HepG2 (cell line): ENCODE measurements around the gene CDK5RAP2. TPM values are rescaled to one million over a fixed set of nuclear protein-coding genes. Genes with fewer than 3 reads are reported as not detected.

Experiments
- AGO1 ChIP-seq: fragments of 200-400 bp; formaldehyde crosslinking; IDR thresholded peaks from 2 replicates; pipeline ENCODE4 v1.6.1; 2017; ENCODE audit warnings: mild to moderate bottlenecking, low read depth, low read length, moderate library complexity; ENCODE audit not compliant: poor library complexity, severe bottlenecking
- FOXM1 ChIP-seq: sonication (generic); formaldehyde crosslinking; IDR thresholded peaks from 2 replicates; pipeline ENCODE4 v1.5.0; 2020; ENCODE audit warnings: missing genetic modification reagents
- GABPA ChIP-seq, 2 experiments: IDR thresholded peaks; 2 replicates each; pipeline ENCODE4 v1.6.1; 2011 to 2016; ENCODE audit warnings: low read depth in 2 of 2, low read length in 1 of 2, missing biosample characterization in 1 of 2, missing genetic modification characterization in 1 of 2
- GPN1 ChIP-seq: sonication (generic); formaldehyde crosslinking; IDR thresholded peaks from 2 replicates; pipeline ENCODE4 v1.5.1; 2020; ENCODE audit warnings: missing genetic modification reagents, borderline replicate concordance
- HHEX ChIP-seq: IDR thresholded peaks from 2 replicates; pipeline ENCODE4 v1.6.1; 2016; ENCODE audit warnings: control low read depth
- IRF9 ChIP-seq: sonication (generic); formaldehyde crosslinking; IDR thresholded peaks from 2 replicates; pipeline ENCODE4 v1.8.0; 2022; ENCODE audit warnings: missing genetic modification reagents, mild to moderate bottlenecking, borderline replicate concordance
- JDP2 ChIP-seq: sonication (generic); formaldehyde crosslinking; IDR thresholded peaks from 2 replicates; pipeline ENCODE4 v1.8.1; 2022; ENCODE audit warnings: missing genetic modification reagents, borderline replicate concordance
- KDM4B ChIP-seq: sonication (generic); formaldehyde crosslinking; IDR thresholded peaks from 2 replicates; pipeline ENCODE4 v1.4.0; 2020; ENCODE audit warnings: missing genetic modification reagents
- KLF11 ChIP-seq: IDR thresholded peaks from 2 replicates; pipeline ENCODE4 v1.6.1; 2016; ENCODE audit warnings: missing compliant biosample characterization
- MTF1 ChIP-seq: sonication (generic); formaldehyde crosslinking; IDR thresholded peaks from 2 replicates; pipeline ENCODE4 v1.5.0; 2020; ENCODE audit warnings: missing genetic modification reagents
- MZF1 ChIP-seq: sonication (generic); formaldehyde crosslinking; IDR thresholded peaks from 2 replicates; pipeline ENCODE4 v1.8.1; 2023; ENCODE audit warnings: mild to moderate bottlenecking, missing genetic modification reagents, borderline replicate concordance
- SAFB2 ChIP-seq: sonication (generic); formaldehyde crosslinking; IDR thresholded peaks from 2 replicates; pipeline ENCODE4 v1.5.1; 2020; ENCODE audit warnings: missing genetic modification reagents, low read depth, mild to moderate bottlenecking, borderline replicate concordance
- SCMH1 ChIP-seq: sonication (generic); formaldehyde crosslinking; IDR thresholded peaks from 2 replicates; pipeline ENCODE4 v1.9.0; 2021; ENCODE audit warnings: missing genetic modification reagents, mild to moderate bottlenecking, borderline replicate concordance
- SUZ12 ChIP-seq: fragments of 150-350 bp; IDR thresholded peaks from 2 replicates; pipeline ENCODE4 v1.6.1; 2014; ENCODE audit warnings: low read depth, low read length
- TEAD2 ChIP-seq: sonication (generic); formaldehyde crosslinking; IDR thresholded peaks from 2 replicates; pipeline ENCODE4 v1.9.0; 2021; ENCODE audit warnings: missing genetic modification reagents
- ZBTB7B ChIP-seq: sonication (generic); formaldehyde crosslinking; IDR thresholded peaks from 2 replicates; pipeline ENCODE4 v1.4.0; 2020; ENCODE audit warnings: missing genetic modification reagents
- ZBTB8A ChIP-seq: sonication (generic); formaldehyde crosslinking; IDR thresholded peaks from 2 replicates; pipeline ENCODE4 v1.4.0; 2020; ENCODE audit warnings: mild to moderate bottlenecking, low read depth, missing genetic modification reagents, borderline replicate concordance
- ZFP36L2 ChIP-seq: sonication (generic); formaldehyde crosslinking; IDR thresholded peaks from 2 replicates; pipeline ENCODE4 v1.4.0; 2020; ENCODE audit warnings: missing genetic modification reagents
- ZNF180 ChIP-seq: sonication (generic); formaldehyde crosslinking; IDR thresholded peaks from 2 replicates; pipeline ENCODE4 v1.4.0; 2020; ENCODE audit warnings: low read depth, missing genetic modification reagents, borderline replicate concordance
- ZNF44 ChIP-seq: sonication (generic); formaldehyde crosslinking; IDR thresholded peaks from 2 replicates; pipeline ENCODE4 v1.5.1; 2020; ENCODE audit warnings: mild to moderate bottlenecking, missing genetic modification reagents
- ZNF546 ChIP-seq: sonication (generic); formaldehyde crosslinking; conservative IDR thresholded peaks from 2 replicates; pipeline ENCODE4 v1.8.1; 2023; ENCODE audit warnings: mild to moderate bottlenecking, missing genetic modification reagents
- ZNF570 ChIP-seq: sonication (generic); formaldehyde crosslinking; IDR thresholded peaks from 2 replicates; pipeline ENCODE4 v1.4.0; 2020; ENCODE audit warnings: mild to moderate bottlenecking, missing genetic modification reagents, borderline replicate concordance
- ZNF576 ChIP-seq: sonication (generic); formaldehyde crosslinking; IDR thresholded peaks from 2 replicates; pipeline ENCODE4 v1.4.0; 2020; ENCODE audit warnings: mild to moderate bottlenecking, missing genetic modification reagents
- ZNF644 ChIP-seq: IDR thresholded peaks from 2 replicates; pipeline ENCODE4 v1.6.1; 2016; ENCODE audit warnings: low read depth
- ZNF674 ChIP-seq: sonication (generic); formaldehyde crosslinking; IDR thresholded peaks from 2 replicates; pipeline ENCODE4 v1.5.0; 2020; ENCODE audit warnings: low read depth, mild to moderate bottlenecking, missing genetic modification reagents
- polyA plus RNA-seq, 8 experiments: library from polyadenylated mRNA; depleted of rRNA in 3 of 8; stranded (reverse) in 7 of 8; unstranded in 1 of 8; fragments of >200 nt; fragmentation: Illumina TruSeq in 4 of 8; extraction: Trizol in 4 of 8; gene quantifications; 2 replicates each; pipeline versions ENCODE4 v1.2.1 to v1.2.3, GENCODE V29; 2011 to 2016; ENCODE audit warnings: low read depth in 4 of 8, missing spikeins in 1 of 8, mixed read lengths in 1 of 8; ENCODE audit not compliant: insufficient read depth in 1 of 8
- total RNA-seq, 5 experiments: library from RNA; depleted of rRNA; stranded (reverse); fragments of >200 nt; fragmentation: Illumina TruSeq; extraction: Trizol; gene quantifications; 2 replicates each; pipeline ENCODE4 v1.2.3, GENCODE V29; 2016; ENCODE audit warnings: low read depth in 1 of 5
- TF ChIP-seq, protein P1 (sequence below): sonication (generic); formaldehyde crosslinking; IDR thresholded peaks from 2 replicates; pipeline ENCODE4 v1.8.0; 2022; ENCODE audit warnings: mild to moderate bottlenecking, missing genetic modification reagents, moderate library complexity
- TF ChIP-seq, protein P2 (sequence below): sonication (generic); formaldehyde crosslinking; IDR thresholded peaks from 2 replicates; pipeline ENCODE4 v1.4.0; 2020; ENCODE audit warnings: missing genetic modification reagents
- TF ChIP-seq, protein P3 (sequence below): IDR thresholded peaks from 2 replicates; pipeline ENCODE4 v1.6.1; 2016; ENCODE audit warnings: missing genetic modification reagents, missing compliant biosample characterization

Gene CDK5RAP2
- total and polyA plus RNA-seq, 2 of the 13 experiments (the other 11 are each of a cell fraction or from before 2014, with no cell fraction given) = 31.8 to 42.2 TPM

- TF ChIP-seq FOXM1 = no peak
- TF ChIP-seq ZNF570 (CRISPR knock-in tag) = no peak; the same call in 1 of the 2 replicates
- peak; percentile 71 for TF ChIP-seq GABPA (IDR thresholded peaks at IDR 0.05; ENCODE audit: low read depth, low read length)
- TF ChIP-seq GABPA (CRISPR knock-in tag; IDR thresholded peaks at IDR 0.05; ENCODE audit: low read depth) = peak; percentile 93
- TF ChIP-seq, protein P1, sequence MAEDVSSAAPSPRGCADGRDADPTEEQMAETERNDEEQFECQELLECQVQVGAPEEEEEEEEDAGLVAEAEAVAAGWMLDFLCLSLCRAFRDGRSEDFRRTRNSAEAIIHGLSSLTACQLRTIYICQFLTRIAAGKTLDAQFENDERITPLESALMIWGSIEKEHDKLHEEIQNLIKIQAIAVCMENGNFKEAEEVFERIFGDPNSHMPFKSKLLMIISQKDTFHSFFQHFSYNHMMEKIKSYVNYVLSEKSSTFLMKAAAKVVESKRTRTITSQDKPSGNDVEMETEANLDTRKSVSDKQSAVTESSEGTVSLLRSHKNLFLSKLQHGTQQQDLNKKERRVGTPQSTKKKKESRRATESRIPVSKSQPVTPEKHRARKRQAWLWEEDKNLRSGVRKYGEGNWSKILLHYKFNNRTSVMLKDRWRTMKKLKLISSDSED (CRISPR knock-in tag) = no peak
- no peak for TF ChIP-seq ZBTB8A (CRISPR knock-in tag)
- TF ChIP-seq ZNF44 (CRISPR knock-in tag) = no peak
- no peak for TF ChIP-seq AGO1
- TF ChIP-seq KLF11 (CRISPR knock-in tag) = no peak
- TF ChIP-seq MTF1 (CRISPR knock-in tag) = no peak
- TF ChIP-seq, protein P2, sequence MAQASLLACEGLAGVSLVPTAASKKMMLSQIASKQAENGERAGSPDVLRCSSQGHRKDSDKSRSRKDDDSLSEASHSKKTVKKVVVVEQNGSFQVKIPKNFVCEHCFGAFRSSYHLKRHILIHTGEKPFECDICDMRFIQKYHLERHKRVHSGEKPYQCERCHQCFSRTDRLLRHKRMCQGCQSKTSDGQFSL (CRISPR knock-in tag) = no peak
- no peak; the same call in 1 of the 2 replicates for TF ChIP-seq ZBTB7B (CRISPR knock-in tag)
- no peak for TF ChIP-seq ZNF674 (CRISPR knock-in tag)
- no peak for TF ChIP-seq GPN1 (CRISPR knock-in tag)
- TF ChIP-seq ZNF546 (CRISPR knock-in tag) = no peak
- TF ChIP-seq TEAD2 (CRISPR knock-in tag) = no peak
- TF ChIP-seq SUZ12 = no peak
- TF ChIP-seq MZF1 (CRISPR knock-in tag) = no peak
- TF ChIP-seq IRF9 = 0 out of 2 replicates have a peak, but pooled peaks have one; percentile 34
- TF ChIP-seq KDM4B = peak; percentile 57; the same call in 1 of the 2 replicates
- TF ChIP-seq SAFB2 (CRISPR knock-in tag) = peak; percentile 45; the same call in 1 of the 2 replicates
- TF ChIP-seq ZNF644 (CRISPR knock-in tag) = peak; percentile 62; the same call in 1 of the 2 replicates
- TF ChIP-seq SCMH1 = no peak
- no peak for TF ChIP-seq HHEX (CRISPR knock-in tag)
- no peak; the same call in 1 of the 2 replicates for TF ChIP-seq JDP2 (CRISPR knock-in tag)
- no peak for TF ChIP-seq ZNF180 (CRISPR knock-in tag)
- no peak for TF ChIP-seq ZFP36L2
- TF ChIP-seq, protein P3, sequence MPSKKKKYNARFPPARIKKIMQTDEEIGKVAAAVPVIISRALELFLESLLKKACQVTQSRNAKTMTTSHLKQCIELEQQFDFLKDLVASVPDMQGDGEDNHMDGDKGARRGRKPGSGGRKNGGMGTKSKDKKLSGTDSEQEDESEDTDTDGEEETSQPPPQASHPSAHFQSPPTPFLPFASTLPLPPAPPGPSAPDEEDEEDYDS (CRISPR knock-in tag) = peak; percentile 63
- TF ChIP-seq ZNF576 = no peak
Measured at GRCh38 chr9:120580051-120580896, at the start of gene CDK5RAP2 (continued).
